Breast epithelium (tissue), 4 donors: ENCODE results near the gene USP32. TPM values are rescaled to one million over a fixed set of nuclear protein-coding genes. Genes with fewer than 3 reads are reported as not detected.

Experiments used
- DNase-seq, 2 donors: peaks; one replicate each; pipeline ENCODE4 v3.0.0-alpha.2; 2019; ENCODE audit warnings: low spot score in 2 of 2
- H3K27ac ChIP-seq, 2 donors: fragments of 200-600 bp; sonication (generic) in 1 of 2; one replicate each; pipeline ENCODE4 v1.5.1; 2016 to 2019; ENCODE audit warnings: mild to moderate bottlenecking in 1 of 2
- H3K27me3 ChIP-seq, 2 donors: fragments of 200-600 bp; sonication (generic) in 1 of 2; one replicate each; pipeline versions ENCODE4 v1.5.1 to v1.6.0; 2017 to 2019; ENCODE audit warnings: control low read depth in 1 of 2, mild to moderate bottlenecking in 1 of 2
- H3K36me3 ChIP-seq: fragments of 200-600 bp; one replicate; pipeline ENCODE4 v1.5.1; 2019
- H3K4me1 ChIP-seq, 2 donors: fragments of 200-600 bp; sonication (generic); one replicate each; pipeline ENCODE4 v1.5.1; 2016 to 2019; ENCODE audit warnings: control low read depth in 1 of 2
- H3K4me3 ChIP-seq, 3 donors: fragments of 200-600 bp; sonication (generic); 1 replicate in 2 of 3; 2 replicates in 1 of 3; pipeline ENCODE4 v1.5.1; 2016 to 2019; ENCODE audit warnings: mild to moderate bottlenecking in 3 of 3, moderate library complexity in 2 of 3
- H3K9me3 ChIP-seq, 2 donors: fragments of 200-600 bp; sonication (generic) in 1 of 2; one replicate each; pipeline ENCODE4 v1.5.1; 2016 to 2019; ENCODE audit warnings: control low read depth in 1 of 2
- POLR2A ChIP-seq: fragments of 450-650 bp; IDR thresholded peaks from one replicate; pipeline ENCODE4 v1.6.1; 2016; ENCODE audit warnings: antibody characterized with exemption, mild to moderate bottlenecking, moderate library complexity
- POLR2AphosphoS5 ChIP-seq, 3 donors: sonication (generic); formaldehyde crosslinking; IDR thresholded peaks; one replicate each; pipeline ENCODE4 v1.6.1; 2017; ENCODE audit warnings: antibody characterized with exemption in 3 of 3
- intact Hi-C: fragments of 100-400 bp; cut with DNase I; formaldehyde crosslinking; loops from one replicate; pipeline ENCODE4 v1.15.1; 2023; ENCODE audit warnings: low total_unique reads
- total RNA-seq, 3 donors: library from RNA; depleted of rRNA; stranded (reverse); fragments of >200 nt; gene quantifications; one replicate each; pipeline ENCODE4 v1.1.0, GENCODE V29; 2016
- TF ChIP-seq, protein P1 (sequence below), 3 donors: fragments of 450-650 bp; IDR thresholded peaks; one replicate each; pipeline ENCODE4 v1.5.1; 2016 to 2017; ENCODE audit warnings: antibody characterized with exemption in 3 of 3, mild to moderate bottlenecking in 3 of 3, moderate library complexity in 3 of 3

The USP32 gene
- total RNA-seq, 3 donors from 2014 or later: 66.2 to 95.1 (median 69.1) TPM

DNA sequence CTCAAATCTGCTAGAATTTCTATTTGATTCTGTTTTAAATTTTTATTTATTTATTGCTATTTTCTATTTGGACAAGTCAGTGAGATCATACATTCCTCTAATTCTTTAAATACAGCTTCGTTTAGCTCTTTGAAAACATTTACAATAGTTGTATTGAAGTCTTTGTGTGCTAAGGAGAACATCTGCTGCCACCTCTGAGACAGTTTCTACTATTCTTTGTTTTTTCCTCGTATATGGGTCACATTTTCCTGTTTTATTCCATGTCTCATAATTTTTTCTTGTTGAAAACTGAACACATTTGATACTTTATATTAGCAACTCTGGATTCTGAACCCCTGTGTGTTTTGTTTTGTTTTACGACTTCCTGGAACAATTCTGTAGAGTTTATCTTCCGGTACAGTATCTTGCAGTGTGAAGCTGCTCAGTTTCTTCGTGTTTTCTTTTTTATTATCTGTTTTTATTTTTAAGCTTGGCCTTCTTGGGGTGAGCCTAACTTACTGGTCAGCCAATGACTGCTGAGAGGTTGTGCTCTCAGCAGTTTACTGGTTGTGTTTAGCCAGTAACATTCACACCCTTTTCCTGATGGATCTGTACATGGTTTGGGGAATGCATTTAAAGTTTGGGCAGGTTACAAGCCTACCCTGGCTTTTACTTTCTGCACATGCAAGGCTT is 143.2 kb downstream of the USP32 start:
- Histone ChIP-seq H3K4me3 (no peak overlapping the region), H3K4me1 (no peaks in the 10 kb centered on the region), H3K27me3 (no peaks in the 10 kb centered on the region), H3K9me3 (no peaks in the 10 kb centered on the region), H3K36me3 (no peaks in the 10 kb centered on the region), H3K27ac (no peak overlapping the region)
- intact Hi-C loops: no loop called here
- DNase-seq: no peak
- TF ChIP-seq POLR2AphosphoS5 (IDR thresholded peaks at IDR 0.05): no peak
- TF ChIP-seq, protein P1, sequence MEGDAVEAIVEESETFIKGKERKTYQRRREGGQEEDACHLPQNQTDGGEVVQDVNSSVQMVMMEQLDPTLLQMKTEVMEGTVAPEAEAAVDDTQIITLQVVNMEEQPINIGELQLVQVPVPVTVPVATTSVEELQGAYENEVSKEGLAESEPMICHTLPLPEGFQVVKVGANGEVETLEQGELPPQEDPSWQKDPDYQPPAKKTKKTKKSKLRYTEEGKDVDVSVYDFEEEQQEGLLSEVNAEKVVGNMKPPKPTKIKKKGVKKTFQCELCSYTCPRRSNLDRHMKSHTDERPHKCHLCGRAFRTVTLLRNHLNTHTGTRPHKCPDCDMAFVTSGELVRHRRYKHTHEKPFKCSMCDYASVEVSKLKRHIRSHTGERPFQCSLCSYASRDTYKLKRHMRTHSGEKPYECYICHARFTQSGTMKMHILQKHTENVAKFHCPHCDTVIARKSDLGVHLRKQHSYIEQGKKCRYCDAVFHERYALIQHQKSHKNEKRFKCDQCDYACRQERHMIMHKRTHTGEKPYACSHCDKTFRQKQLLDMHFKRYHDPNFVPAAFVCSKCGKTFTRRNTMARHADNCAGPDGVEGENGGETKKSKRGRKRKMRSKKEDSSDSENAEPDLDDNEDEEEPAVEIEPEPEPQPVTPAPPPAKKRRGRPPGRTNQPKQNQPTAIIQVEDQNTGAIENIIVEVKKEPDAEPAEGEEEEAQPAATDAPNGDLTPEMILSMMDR (IDR thresholded peaks at IDR 0.05): no peak
- no peak for TF ChIP-seq POLR2A

DNA sequence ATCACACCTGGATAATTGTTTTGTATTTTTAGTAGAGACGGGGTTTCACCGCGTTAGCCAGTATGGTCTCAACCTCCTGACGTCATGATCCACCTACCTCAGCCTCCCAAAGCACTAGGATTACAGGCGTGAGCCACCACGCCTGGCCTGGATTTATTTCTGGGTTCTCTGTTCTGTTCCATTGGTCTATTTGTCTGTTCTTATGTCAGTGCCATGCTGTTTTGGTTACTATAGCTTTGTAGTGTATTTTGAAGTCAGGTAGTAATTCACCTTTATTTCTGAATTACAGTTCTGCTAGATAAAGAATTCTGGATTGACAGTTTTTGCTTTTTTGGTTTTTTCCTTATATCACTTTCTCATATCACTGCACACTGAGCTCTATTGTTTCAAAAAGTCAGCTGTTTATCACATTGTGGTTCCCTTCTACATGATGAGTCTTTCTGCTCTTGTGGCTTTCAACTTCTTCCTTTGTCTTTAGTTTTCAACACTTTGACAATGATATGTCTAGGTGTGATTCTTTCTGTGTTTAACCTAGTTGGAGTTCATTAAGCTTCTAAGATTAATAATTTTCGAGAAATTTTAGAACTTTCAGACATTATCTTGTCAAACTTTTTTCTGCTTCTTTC is 144.0 kb downstream of the USP32 start:
- H3K4me3 ChIP-seq: no peak overlapping the region
- TF ChIP-seq, protein P1 (IDR thresholded peaks at IDR 0.05): no peak
- no peak for TF ChIP-seq POLR2AphosphoS5 (IDR thresholded peaks at IDR 0.05)
- TF ChIP-seq POLR2A: no peak
- no peaks in the 10 kb centered on the region for H3K4me1 ChIP-seq
- no peaks in the 10 kb centered on the region for H3K9me3 ChIP-seq
- H3K36me3 ChIP-seq: no peaks in the 10 kb centered on the region
- H3K27me3 ChIP-seq: no peaks in the 10 kb centered on the region
- no peak overlapping the region for H3K27ac ChIP-seq
- intact Hi-C loops: no loop called here
- no peak for DNase-seq

DNA sequence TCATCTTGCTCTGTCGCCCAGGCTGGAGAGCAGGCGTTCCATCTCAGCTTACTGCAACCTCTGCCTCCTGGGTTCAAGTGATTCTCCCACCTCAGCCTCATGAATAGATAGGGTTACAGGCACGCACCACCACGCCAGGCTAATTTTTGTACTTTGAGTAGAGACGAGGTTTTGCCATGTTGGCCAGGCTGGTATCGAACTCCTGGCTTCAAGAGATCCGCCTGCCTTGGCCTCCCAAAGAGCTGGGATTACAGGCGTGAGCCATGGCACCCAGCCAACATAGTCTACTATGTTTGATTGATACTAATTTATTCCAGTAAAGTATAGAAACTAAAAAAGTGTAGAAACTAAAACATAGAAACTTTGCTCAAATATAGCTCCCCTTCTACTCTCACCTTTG is 147.3 kb downstream of the USP32 start:
- Histone ChIP-seq H3K4me3 (no peak overlapping the region), H3K36me3 (no peaks in the 10 kb centered on the region), H3K27me3 (no peaks in the 10 kb centered on the region), H3K27ac (no peak overlapping the region), H3K9me3 (no peaks in the 10 kb centered on the region), H3K4me1 (no peaks in the 10 kb centered on the region)
- DNase-seq: no peak
- intact Hi-C loops: no loop called here
- TF ChIP-seq POLR2A: no peak
- TF ChIP-seq, protein P1 (IDR thresholded peaks at IDR 0.05): no peak
- TF ChIP-seq POLR2AphosphoS5 (IDR thresholded peaks at IDR 0.05): no peak

DNA sequence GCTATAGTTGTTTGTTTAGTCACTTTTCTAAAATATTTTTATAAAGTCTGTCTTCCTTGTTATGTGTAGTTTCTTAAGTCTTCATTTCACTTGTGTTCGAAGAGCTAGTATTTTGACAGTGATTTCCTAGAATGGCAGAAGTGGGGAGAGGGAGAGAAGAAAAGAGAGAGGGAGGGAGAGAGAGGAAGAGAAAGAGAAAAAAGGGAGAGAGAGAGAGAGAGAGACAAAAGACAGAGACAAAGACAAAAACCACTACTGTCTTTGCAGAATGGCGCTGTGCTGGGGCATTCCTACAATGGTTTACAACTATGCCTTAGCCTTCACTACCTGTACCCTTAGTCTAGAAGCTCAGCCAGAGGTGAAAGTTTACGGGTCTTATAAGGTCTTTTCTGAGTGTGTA is 151.6 kb downstream of the USP32 start:
- Histone ChIP-seq H3K27ac (no peak overlapping the region), H3K36me3 (no peaks in the 10 kb centered on the region), H3K27me3 (no peaks in the 10 kb centered on the region), H3K4me1 (no peaks in the 10 kb centered on the region), H3K9me3 (no peaks in the 10 kb centered on the region), H3K4me3 (no peak overlapping the region)
- intact Hi-C loops: no loop called here
- TF ChIP-seq, protein P1 (IDR thresholded peaks at IDR 0.05): no peak
- TF ChIP-seq POLR2A: no peak
- TF ChIP-seq POLR2AphosphoS5 (IDR thresholded peaks at IDR 0.05): no peak
- DNase-seq: no peak

DNA sequence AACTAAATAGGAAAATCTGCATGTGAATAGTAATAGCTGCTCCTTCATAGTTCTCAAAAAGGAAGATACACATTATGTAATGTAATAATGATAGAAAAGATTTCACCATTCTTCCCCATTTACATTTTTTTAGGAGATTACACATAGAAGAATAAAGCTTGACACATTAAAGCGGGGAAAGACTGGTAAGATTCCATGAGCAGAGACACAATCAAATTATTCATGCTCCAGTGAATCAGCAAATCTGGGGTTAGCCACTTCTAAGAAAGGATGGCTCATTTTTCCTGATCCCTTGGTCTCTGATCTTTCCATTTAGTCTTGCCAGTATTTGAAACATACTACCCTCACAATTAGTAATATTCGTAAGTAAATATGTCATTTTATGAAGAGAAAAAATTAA is 160.2 kb downstream of the USP32 start:
- intact Hi-C loops: no loop called here
- TF ChIP-seq POLR2A (no peak), POLR2AphosphoS5 (IDR thresholded peaks at IDR 0.05) (no peak)
- TF ChIP-seq, protein P1 (IDR thresholded peaks at IDR 0.05): no peak

More for the DNA sequence above, 160.2 kb downstream of the USP32 start:
- H3K27me3 ChIP-seq: no peaks in the 10 kb centered on the region
- no peaks in the 10 kb centered on the region for H3K36me3 ChIP-seq
- DNase-seq: no peak
- no peaks in the 10 kb centered on the region for H3K9me3 ChIP-seq
- no peaks in the 10 kb centered on the region for H3K4me1 ChIP-seq
- H3K4me3 ChIP-seq: no peak overlapping the region
- no peak overlapping the region for H3K27ac ChIP-seq
